ENCODE data around the gene POLR2L. TPM values are rescaled to one million over a fixed set of nuclear protein-coding genes. Genes with fewer than 3 reads are reported as not detected.

POLR2L gene
- total RNA-seq, 1 donor from 2014 or later: 127 TPM

DNA sequence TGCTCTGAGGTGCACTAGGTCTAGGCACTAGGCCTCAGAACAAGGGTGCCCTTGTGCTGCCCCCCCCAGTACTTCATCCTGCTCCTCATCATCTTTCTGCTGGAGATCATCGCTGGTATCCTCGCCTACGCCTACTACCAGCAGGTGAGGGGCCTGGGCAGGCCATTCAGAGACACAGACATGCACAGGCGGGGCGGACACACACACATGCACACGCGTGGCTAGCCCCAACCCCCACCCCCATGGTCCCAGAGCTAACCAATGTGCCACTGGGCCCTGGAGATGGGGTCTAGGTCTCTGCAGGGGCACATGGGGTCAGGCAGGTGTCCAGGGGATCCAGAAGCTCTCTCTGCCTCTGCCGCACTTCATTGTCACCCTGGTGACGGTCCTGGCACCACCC, 5.6 kb downstream of the POLR2L start:
- intact Hi-C loops (cut with DNase I): no loop called here
- Histone ChIP-seq H3K36me3 (peaks cover 52% of the 10 kb centered on the region), H3K27me3 (ENCODE audit: low read depth) (no peaks in the 10 kb centered on the region), H3K9me3 (no peaks in the 10 kb centered on the region), H3K4me3 (no peak overlapping the region), H3K27ac (no peak overlapping the region), H3K4me1 (peaks cover 76% of the 10 kb centered on the region)
- TF ChIP-seq CTCF (IDR thresholded peaks at IDR 0.05): no peak
- DNase-seq (no peak), ATAC-seq (no peak)

- Histone ChIP-seq H3K27me3 (ENCODE audit: low read depth) (no peaks in the 10 kb centered on the region), H3K36me3 (peaks cover 52% of the 10 kb centered on the region), H3K27ac (no peak overlapping the region), H3K9me3 (no peaks in the 10 kb centered on the region), H3K4me3 (no peak overlapping the region), H3K4me1 (peaks cover 76% of the 10 kb centered on the region)
- TF ChIP-seq CTCF (IDR thresholded peaks at IDR 0.05): no peak
- ATAC-seq: no peak
- intact Hi-C loops (cut with DNase I): no loop called here
- no peak for DNase-seq
Observed at GRCh38 chr11:836274-836673, 6.1 kb downstream of the POLR2L start.

DNA sequence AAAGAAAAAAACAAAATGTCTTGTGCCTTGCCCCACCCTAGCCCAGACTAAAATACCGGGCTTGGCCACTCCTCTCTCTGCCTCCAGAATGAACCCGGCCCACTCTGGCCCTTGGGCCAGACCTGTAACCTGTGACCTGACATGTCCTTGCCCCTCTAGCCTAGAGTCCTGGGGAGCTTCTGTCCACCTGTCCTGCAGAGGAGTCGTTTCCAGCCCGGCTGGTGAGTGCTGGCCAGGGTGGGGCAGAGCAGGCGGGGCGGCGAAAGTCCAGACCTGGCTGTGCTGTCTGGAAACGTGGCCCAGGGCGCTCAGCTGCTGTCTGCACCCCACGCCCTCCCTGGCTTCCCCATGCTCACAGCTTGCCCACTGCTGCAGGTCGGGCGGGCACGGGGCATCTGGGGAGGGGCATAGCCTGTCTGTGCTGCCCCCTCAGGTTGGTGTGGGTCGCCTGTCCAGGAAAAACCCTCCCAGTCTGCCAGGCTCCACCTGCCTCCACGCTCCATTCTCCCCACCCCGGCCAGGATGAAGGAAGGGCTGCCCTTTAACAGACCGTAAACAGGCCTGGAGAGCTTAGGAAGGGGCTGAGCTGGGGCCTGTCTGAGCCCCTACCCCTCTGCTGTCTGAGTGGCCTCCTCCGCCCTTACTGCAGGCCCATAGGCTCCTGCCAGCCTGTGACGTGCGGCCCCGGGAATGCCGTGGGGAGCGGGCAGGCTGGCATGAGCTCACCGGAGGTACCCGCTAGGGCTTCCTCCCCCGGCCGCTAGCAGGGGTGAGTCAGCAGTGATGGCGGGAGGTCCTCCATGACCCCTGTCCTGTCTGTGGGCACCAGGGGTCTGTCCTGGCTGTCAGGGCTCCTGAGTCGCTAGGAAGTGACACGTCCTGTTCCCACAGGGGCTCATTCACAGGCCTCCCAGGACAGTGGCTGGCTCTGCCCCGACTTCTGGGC, 7.7 kb downstream of the POLR2L start:
- Histone ChIP-seq H3K4me1 (peaks cover 76% of the 10 kb centered on the region), H3K9me3 (no peaks in the 10 kb centered on the region), H3K27me3 (ENCODE audit: low read depth) (no peaks in the 10 kb centered on the region), H3K27ac (peak overlapping the region; percentile 91), H3K4me3 (peak overlapping the region; percentile 85), H3K36me3 (peaks cover 39% of the 10 kb centered on the region)
- intact Hi-C loops (cut with DNase I): no loop called here
- peak; percentile 85 for DNase-seq
- ATAC-seq: peak; percentile 72 to 77
- TF ChIP-seq CTCF (IDR thresholded peaks at IDR 0.05): no peak

DNA sequence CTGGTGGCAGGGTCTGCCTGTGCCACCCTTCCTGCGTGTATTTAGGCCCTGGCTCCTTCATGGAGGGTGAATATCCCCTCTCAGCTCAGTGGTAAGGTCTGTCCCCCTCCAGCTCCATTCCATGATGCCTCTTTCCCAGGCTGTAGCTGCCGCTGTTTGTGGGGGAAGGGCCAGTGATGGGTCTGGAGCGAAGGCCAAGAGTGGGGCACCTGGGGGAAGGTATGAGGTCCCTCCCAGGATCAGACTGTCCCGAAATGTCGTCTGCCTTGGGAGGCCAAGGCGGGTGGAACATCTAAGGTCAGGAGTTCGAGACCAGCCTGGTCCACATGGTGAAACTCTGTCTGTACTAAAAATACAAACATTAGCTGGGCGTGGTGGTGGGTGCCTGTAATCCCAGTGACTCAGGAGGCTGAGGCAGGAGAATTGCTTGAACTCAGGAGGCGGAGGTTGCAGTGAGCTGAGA, 8.4 kb downstream of the POLR2L start:
- TF ChIP-seq CTCF (IDR thresholded peaks at IDR 0.05): no peak
- Histone ChIP-seq H3K36me3 (peaks cover 32% of the 10 kb centered on the region), H3K27ac (peak overlapping the region; percentile 91), H3K4me3 (peak overlapping the region; percentile 85), H3K27me3 (ENCODE audit: low read depth) (no peaks in the 10 kb centered on the region), H3K4me1 (peaks cover 77% of the 10 kb centered on the region), H3K9me3 (no peaks in the 10 kb centered on the region)
- ATAC-seq (no peak), DNase-seq (no peak)
- intact Hi-C loops (cut with DNase I): no loop called here

DNA sequence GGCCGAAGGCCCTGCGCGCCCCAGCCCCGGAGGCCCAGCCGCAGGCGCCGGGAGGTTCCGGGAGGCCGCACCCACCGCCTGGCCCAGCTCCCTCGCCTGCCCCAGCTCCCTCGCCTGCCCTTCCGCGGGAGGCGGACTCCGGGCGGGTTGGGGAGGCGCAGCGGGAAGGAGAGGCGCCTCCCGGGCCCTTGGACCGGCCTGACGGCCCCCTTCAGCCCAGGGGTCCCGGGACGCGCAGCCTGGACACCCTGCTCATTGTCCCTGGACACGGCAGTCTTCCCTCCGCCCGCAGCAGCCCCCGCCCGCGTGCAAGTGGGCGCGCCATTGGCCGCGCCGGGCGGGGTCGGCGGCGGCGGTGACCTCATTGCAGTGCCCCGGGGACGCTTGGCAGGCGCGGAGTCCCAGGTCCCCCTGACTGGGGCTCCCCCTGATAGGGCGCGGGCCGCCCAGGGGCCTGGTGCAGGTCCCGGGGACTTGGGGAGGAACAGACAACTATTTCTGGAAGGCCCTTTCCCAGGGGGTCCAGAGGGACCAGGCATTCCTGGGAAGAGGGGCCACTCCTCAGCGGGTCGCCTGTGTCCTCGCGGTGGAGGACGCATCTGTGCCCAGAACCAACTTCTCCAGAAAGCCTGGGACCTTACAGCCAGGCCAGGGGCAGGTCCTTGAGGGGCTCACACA, 9.1 kb downstream of the POLR2L start:
- ATAC-seq: peak; percentile 14 to 20
- intact Hi-C loops (cut with DNase I): no loop called here
- Histone ChIP-seq H3K9me3 (no peaks in the 10 kb centered on the region), H3K27ac (peak overlapping the region; percentile 91), H3K27me3 (ENCODE audit: low read depth) (no peaks in the 10 kb centered on the region), H3K4me1 (peaks cover 77% of the 10 kb centered on the region), H3K36me3 (peaks cover 25% of the 10 kb centered on the region), H3K4me3 (peak overlapping the region; percentile 85)
- peak; percentile 73 for DNase-seq
- TF ChIP-seq CTCF (IDR thresholded peaks at IDR 0.05): no peak

Data from lower lobe of right lung (tissue), 2 donors.